Measurements from ENCODE around the gene MED15.

DNA sequence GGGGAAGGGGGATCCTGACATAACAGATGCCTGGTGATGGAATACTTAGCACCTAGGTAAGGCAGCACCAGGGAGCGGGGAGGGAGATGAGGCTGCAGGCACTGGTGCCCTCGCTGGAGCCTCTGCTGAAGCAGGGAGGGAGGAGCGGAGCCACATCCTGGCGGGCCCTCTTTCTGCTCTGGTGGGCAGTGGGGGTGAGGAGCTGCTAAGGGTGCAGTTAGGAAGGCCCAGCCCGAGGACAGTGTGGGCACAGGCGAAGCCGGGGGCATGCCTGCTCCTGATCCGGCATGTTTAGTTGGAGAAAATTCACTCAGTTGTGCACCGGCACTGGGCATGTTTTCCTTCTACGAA, 83.9 kb downstream of the MED15 start:
- TF ChIP-seq, protein P1, sequence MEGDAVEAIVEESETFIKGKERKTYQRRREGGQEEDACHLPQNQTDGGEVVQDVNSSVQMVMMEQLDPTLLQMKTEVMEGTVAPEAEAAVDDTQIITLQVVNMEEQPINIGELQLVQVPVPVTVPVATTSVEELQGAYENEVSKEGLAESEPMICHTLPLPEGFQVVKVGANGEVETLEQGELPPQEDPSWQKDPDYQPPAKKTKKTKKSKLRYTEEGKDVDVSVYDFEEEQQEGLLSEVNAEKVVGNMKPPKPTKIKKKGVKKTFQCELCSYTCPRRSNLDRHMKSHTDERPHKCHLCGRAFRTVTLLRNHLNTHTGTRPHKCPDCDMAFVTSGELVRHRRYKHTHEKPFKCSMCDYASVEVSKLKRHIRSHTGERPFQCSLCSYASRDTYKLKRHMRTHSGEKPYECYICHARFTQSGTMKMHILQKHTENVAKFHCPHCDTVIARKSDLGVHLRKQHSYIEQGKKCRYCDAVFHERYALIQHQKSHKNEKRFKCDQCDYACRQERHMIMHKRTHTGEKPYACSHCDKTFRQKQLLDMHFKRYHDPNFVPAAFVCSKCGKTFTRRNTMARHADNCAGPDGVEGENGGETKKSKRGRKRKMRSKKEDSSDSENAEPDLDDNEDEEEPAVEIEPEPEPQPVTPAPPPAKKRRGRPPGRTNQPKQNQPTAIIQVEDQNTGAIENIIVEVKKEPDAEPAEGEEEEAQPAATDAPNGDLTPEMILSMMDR (IDR thresholded peaks at IDR 0.05 in 8 of 11, conservative IDR thresholded peaks at IDR 0.05 in 3 of 11), result no peak
- TF ChIP-seq POLR2A (IDR thresholded peaks at IDR 0.05) (no peak), POLR2AphosphoS5 (IDR thresholded peaks at IDR 0.05) (no peak)
